Kidney (tissue), 14 donors: ENCODE results near the gene NEU1. TPM values are rescaled to one million over a fixed set of nuclear protein-coding genes. Genes with fewer than 3 reads are reported as not detected.

Experiments used
- DNase-seq, 5 donors: peaks; one replicate each; pipeline ENCODE4 v3.0.0-alpha.2; 2013 to 2020
- FAIRE-seq: peaks from 2 replicates; lab custom pipeline; 2012; peaks lifted over from hg19 to GRCh38; lab: Jason Lieb, UNC
- H3K27ac ChIP-seq, 2 donors: one replicate each; pipeline ENCODE4 v1.7.0; 2013; ENCODE audit warnings: low read depth in 2 of 2, low read length in 2 of 2, inconsistent platforms in 1 of 2
- H3K27me3 ChIP-seq: one replicate; pipeline ENCODE4 v1.7.1; 2013; ENCODE audit warnings: low read length, inconsistent platforms; ENCODE audit not compliant: control insufficient read depth, insufficient read depth
- H3K36me3 ChIP-seq, 3 donors: one replicate each; pipeline versions ENCODE4 v1.7.0 to v1.7.1; 2013; ENCODE audit warnings: low read length in 3 of 3, control low read depth in 1 of 3, inconsistent platforms in 1 of 3; ENCODE audit not compliant: insufficient read depth in 3 of 3, control insufficient read depth in 2 of 3
- H3K4me1 ChIP-seq, 3 donors: one replicate each; pipeline versions ENCODE4 v1.7.0 to v1.7.1; 2013; ENCODE audit warnings: low read length in 3 of 3, inconsistent platforms in 1 of 3, low read depth in 1 of 3; ENCODE audit not compliant: control insufficient read depth in 2 of 3, insufficient read depth in 2 of 3
- H3K4me3 ChIP-seq, 3 donors: one replicate each; pipeline versions ENCODE4 v1.7.0 to v1.8.1; 2013; ENCODE audit warnings: low read length in 3 of 3, control low read depth in 1 of 3, inconsistent platforms in 1 of 3
- H3K9ac ChIP-seq, 3 donors: one replicate each; pipeline versions ENCODE4 v1.7.0 to v1.7.1; 2013; ENCODE audit warnings: low read length in 3 of 3, control low read depth in 1 of 3, inconsistent platforms in 1 of 3
- H3K9me3 ChIP-seq, 3 donors: one replicate each; pipeline versions ENCODE4 v1.7.0 to v1.7.1; 2013; ENCODE audit warnings: low read length in 3 of 3, control low read depth in 1 of 3, inconsistent platforms in 1 of 3; ENCODE audit not compliant: control insufficient read depth in 2 of 3, insufficient read depth in 1 of 3
- intact Hi-C: fragments of 100-400 bp; cut with DNase I; formaldehyde crosslinking; loops from one replicate; pipeline ENCODE4 v1.11.1; 2022
- polyA plus RNA-seq: library from polyadenylated mRNA; stranded (reverse); fragments of 350-450 nt; fragmentation: Illumina TruSeq; extraction: RNeasy Lipid Tissue Mini Kit (QIAGEN cat#74804); gene quantifications from one replicate; pipeline ENCODE4 v1.2.3, GENCODE V29; 2014; ENCODE audit warnings: low read depth, low replicate concordance; ENCODE audit not compliant: insufficient read depth
- total RNA-seq: library from RNA; stranded (reverse); fragmentation: NEBNext Ultra II Directional; extraction: Animal tissue kit (Norgen Biotek cat#: 25700); gene quantifications from one replicate; pipeline ENCODE4 v1.2.1, GENCODE V29; 2021
- TF ChIP-seq, protein P1 (sequence below): IDR thresholded peaks from 3 replicates; pipeline ENCODE4 v1.5.1; 2012; ENCODE audit warnings: mild to moderate bottlenecking, moderate library complexity, borderline replicate concordance; ENCODE audit not compliant: insufficient read depth; ENCODE audit errors: extremely low read depth
- donor health status: control.
- donor health status: control.
- donor health status: control.
- donor health status: control.
- donor health status: control.
- donor health status: DM: yes; HTN: yes; CAD: no.
- donor health status: Normal renal cell carcinoma (clear cell type).

The NEU1 gene
- total and polyA plus RNA-seq, 2 donors from 2014 or later: 66.9 to 131 TPM

DNA sequence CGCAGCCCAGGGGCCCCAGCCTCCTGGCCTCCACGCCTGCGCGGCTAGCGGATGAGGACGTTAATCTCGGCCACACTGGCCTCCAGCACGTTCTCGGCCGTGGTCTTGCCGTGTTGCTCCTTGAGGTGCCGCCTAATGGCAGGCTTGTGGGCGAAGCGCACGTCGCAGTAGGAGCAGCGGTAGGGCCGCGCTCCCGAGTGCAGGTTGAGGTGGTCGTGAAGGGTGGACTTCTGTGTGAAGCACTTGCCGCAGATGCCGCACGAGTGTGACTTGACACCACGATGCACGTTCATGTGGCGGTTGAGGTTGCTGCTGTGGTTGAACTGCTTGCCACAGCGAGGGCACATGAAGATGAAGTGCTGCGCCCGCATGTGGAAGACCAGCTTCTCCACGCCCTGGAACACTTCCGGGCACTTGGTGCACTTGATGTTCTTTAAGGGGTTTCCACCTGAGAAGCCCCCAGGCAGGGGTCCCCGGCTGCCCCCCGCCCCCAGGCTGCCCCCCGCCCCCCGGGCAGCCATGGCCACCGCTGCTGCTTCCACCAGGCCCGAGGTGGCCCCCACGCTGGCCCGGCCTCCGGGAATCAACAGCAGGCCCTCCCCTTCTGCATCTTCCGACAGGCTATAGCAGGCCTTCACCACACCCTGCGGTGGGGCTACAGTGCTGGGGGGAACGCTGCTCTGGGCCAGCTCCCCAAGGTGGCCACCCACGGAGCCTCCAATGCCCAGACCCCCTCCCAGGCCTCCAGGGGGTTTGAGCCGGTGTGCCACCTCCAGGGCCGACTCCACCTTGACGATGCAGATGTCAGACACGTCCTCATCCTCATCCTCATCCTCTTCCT is 37.5 kb upstream of the NEU1 start:
- no peaks in the 10 kb centered on the region for H3K36me3 ChIP-seq
- H3K27me3 ChIP-seq: no peaks in the 10 kb centered on the region
- peaks cover 4 to 19% (median 13%) of the 10 kb centered on the region in 3 donors for H3K4me1 ChIP-seq
- H3K4me3 ChIP-seq: no peak overlapping the region
- FAIRE-seq (no peak), DNase-seq (peak in 2 of 5 donors; percentile 65 to 78)
- no peak overlapping the region for H3K9ac ChIP-seq
- intact Hi-C loops: no loop called here
- H3K27ac ChIP-seq: no peak overlapping the region
- H3K9me3 ChIP-seq: no peaks in the 10 kb centered on the region
- TF ChIP-seq, protein P1, sequence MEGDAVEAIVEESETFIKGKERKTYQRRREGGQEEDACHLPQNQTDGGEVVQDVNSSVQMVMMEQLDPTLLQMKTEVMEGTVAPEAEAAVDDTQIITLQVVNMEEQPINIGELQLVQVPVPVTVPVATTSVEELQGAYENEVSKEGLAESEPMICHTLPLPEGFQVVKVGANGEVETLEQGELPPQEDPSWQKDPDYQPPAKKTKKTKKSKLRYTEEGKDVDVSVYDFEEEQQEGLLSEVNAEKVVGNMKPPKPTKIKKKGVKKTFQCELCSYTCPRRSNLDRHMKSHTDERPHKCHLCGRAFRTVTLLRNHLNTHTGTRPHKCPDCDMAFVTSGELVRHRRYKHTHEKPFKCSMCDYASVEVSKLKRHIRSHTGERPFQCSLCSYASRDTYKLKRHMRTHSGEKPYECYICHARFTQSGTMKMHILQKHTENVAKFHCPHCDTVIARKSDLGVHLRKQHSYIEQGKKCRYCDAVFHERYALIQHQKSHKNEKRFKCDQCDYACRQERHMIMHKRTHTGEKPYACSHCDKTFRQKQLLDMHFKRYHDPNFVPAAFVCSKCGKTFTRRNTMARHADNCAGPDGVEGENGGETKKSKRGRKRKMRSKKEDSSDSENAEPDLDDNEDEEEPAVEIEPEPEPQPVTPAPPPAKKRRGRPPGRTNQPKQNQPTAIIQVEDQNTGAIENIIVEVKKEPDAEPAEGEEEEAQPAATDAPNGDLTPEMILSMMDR: no peak

DNA sequence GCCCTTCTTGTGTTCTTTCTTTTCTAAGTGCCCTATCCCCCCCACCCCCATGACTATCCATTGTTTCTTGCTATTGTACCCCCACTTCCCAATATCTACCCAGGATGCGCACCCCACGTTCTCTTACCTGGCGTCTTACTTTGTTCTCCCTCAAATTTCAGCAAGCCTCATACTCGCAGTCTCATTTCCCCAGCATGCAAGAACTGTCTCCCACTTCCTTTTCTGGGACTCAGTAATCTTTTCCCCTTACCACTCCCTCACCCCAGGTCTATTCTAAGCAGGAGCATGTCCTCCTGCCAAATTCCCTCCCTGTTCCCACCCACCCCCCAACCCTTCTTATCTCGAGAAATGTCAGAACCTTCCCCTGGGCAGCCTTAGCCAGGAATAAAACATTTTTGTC is 36.6 kb upstream of the NEU1 start:
- TF ChIP-seq, protein P1: no peak
- H3K4me1 ChIP-seq: peaks cover 4 to 19% (median 13%) of the 10 kb centered on the region in 3 donors
- no peaks in the 10 kb centered on the region for H3K9me3 ChIP-seq
- FAIRE-seq (no peak), DNase-seq (no peak)
- intact Hi-C loops: no loop called here
- no peak overlapping the region for H3K27ac ChIP-seq
- no peak overlapping the region for H3K9ac ChIP-seq
- H3K4me3 ChIP-seq: no peak overlapping the region
- H3K27me3 ChIP-seq: no peaks in the 10 kb centered on the region
- H3K36me3 ChIP-seq: peaks cover 0 to 2% (median 0%) of the 10 kb centered on the region in 3 donors

DNA sequence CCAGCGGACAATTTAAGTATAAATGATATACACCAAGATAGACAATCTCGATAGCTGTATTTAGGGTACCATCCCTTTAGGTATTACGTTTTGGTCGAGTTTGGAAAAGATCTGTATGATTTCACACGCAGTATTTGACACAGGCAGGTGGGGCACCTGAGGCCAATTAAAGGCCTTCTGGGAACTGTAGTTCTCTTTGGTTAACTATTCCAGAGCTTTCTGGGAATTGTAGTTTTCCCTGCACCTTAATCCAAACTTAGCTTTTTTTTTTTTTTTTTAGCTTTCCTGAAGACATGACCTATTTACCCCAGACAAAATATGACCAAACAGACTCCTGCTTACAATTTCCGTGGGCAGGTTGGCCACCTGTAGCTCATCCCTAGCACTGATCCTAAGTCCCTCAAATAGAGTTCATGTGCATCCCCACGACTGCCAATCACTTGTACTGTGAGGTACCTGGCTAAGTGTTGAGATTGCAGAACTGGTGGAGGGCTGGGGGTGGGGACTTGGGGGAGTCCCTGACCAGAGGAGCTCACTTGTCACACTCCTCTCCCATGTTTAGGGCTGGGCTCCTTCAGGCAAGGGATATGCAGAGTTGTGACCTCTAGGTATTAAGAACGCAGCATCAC is 35.9 kb upstream of the NEU1 start:
- no peak for FAIRE-seq
- H3K4me1 ChIP-seq: peaks cover 4 to 19% (median 13%) of the 10 kb centered on the region in 3 donors

More for the DNA sequence above, 35.9 kb upstream of the NEU1 start:
- Histone ChIP-seq H3K27ac (peak overlapping the region; percentile 72 to 77), H3K4me3 (peak overlapping the region; percentile 92 to 97 (median 94)), H3K27me3 (no peaks in the 10 kb centered on the region), H3K9ac (peak overlapping the region; percentile 81 to 94 (median 85)), H3K36me3 (peaks cover 0 to 2% (median under 1%) of the 10 kb centered on the region in 3 donors), H3K9me3 (no peaks in the 10 kb centered on the region)
- intact Hi-C loops: no loop called here
- TF ChIP-seq, protein P1: no peak
- peak in 3 of 5 donors; percentile 65 to 71 (median 70) for DNase-seq
